GM21576 (cell line): ENCODE results near the gene TBPL1.
A peak's percentile ranks its signal among the peaks of the same experiment; 100 is the strongest.
"Not testable (repeated sequence)": the region's sequence is repeated elsewhere in the genome, so short reads cannot be mapped to it uniquely, and the experiment has no call there.

Experiments
- ATAC-seq: cut with Tn5 transposase; IDR thresholded peaks from one replicate; pipeline ENCODE4 v1.9.1; 2021; ENCODE audit warnings: mild to moderate bottlenecking, moderate library complexity; ENCODE audit not compliant: unreplicated experiment

The TBPL1 gene

DNA sequence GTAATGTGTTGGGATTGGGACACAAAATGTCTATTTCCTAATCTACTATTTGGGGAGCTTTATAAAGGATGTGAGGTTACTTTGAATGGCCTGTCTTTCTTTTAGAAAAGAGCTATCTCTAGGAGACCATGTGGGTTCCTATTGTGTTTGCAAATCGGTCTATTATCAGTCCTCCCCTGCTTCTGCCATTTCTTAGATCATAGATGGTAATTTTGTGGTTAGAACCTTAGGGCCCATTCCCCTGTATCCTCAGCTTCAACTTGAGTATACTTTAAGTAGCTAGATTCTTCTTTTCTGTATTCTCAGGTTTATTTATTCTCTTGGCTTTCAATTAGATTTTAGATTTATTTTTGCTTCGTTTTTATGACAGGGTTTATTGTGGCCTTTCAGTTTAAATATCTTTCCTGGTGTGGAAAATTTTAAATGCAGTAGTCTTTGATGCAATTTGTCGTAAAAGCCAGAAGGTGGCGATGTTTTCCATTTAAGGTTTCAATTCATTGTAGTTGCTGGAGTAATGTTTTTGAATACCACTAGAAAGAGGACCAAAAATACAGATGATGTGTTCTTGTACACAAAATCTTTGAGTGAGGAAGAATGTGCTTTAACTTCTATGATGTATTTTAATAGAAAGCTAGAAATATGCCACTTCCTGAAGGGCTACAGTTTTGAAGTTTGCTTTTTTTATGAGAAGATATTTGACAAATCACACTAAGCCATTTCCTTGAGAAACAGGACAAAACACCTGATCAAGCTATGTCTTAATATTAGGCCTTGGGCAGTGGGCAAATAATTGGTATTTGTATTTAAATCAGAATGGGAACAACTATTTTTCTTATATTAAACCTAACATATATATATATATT, 20.3 kb downstream of the TBPL1 start:
- peak; percentile 49 for ATAC-seq

DNA sequence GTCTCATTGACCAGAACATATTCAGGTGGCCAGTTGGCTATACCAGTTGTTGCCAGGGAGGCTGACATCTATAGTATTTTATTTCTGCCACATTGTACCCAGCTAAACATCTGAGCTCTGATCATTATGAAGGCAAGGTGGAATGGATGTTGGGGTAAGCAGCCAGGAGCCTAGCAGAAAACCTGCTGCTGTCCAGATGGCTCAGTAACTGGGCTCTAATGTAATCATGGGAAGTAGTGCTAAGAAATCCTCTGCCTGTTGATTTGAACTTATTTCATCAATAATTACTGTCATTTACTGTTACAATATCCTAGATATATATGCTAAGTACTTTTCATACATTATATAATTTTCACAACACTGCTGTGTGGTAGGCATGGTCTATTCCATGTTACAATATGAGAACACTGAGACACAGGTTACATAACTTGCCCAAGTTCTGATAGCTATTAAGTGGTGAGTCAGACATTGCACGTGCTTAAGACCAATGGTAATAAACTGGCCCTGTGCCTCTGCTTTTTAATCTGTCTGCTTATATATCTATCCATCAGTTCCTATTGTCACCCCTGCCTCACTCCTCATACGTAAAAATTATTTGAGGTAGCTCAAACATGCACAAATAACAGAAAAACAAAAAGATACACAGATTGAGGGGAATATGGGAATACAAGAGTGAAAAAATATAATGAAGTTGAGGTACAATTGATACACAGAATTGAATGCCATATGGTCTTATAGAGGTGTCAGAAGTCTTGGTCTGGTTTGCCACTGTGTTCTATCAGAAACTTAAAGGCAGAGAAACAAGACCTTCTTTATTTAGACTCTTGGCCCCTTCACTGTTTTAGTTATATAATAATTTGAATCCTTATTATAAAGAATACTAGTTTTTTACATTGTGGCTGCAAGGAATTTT, 25.2 kb downstream of the TBPL1 start:
- ATAC-seq = peak; percentile 54

GRCh38 chr6:133978896-133979240, 25.8 kb downstream of the TBPL1 start:
- ATAC-seq = no peak

DNA sequence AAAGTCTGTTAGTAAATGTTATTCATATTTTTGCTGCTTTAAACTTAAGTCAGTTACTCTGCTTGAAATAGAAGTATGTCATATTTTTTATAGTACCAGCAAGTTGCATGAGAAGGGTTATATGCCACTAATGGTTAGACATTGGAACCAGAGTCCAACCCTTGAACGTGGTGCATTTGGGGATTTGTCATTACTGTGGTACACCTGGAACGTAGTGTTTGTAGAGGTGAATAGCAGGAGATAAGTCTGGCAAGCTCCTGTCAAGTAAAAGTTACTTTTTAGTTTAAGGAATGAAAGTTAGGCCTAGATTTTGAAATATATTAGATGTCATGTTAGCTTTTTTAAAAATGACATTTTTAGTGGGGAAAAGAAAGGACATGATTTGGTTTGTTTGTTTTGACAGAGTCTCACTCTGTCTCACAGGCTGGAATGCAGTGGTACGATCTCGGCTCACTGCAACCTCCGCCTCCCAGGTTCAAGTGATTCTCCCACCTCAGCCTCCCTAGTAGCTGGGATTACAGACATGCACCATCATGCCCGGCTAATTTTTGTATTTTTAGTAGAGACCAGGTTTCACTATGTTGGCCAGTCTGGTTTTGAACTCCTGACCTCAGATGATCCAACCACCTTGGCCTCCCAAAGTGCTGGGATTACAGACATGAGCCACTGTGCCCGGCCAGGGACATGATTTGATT, 26.4 kb downstream of the TBPL1 start:
- ATAC-seq = not testable (repeated sequence)

GRCh38 chr6:133980168-133980567, 27.1 kb downstream of the TBPL1 start:
- no peak for ATAC-seq

- no peak for ATAC-seq
These were observed 30.3 kb downstream of the TBPL1 start for GRCh38 chr6:133983099-133983939.

DNA sequence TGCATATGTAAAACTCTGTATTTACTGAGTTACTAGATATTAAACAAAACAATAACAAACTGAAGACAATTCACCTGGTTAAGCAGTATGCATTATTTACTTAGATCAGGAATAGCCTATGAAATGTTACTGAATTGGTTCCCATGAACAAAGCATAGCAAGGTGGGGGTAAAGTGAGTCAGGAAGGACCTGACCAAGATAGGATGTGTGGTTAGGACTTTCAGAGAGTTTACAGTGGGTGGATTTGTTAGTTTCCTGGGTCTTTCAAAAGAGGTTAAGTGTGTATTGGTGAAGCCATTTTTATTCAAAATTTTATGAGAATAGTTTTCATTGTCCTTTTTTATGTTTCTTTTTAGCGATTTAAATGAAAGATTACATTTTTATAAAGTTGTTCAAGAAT, 32.9 kb downstream of the TBPL1 start:
- ATAC-seq = no peak

DNA sequence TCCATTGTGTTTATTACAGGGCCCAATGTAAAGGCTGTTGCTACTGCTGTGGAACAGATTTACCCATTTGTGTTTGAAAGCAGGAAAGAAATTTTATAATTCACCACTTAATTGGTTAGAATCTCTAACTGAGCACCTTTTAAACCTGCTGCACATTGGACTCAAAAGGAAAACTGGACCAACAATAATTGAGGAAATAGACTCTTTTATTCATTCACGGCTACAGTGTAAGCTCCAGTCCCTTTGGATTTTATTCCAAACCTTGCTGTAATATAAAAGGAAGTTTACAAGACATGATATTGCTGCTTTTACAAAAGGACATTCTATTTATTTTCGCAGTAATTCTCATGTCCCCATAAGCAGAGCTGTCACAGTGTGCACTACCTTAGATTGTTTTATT, 33.9 kb downstream of the TBPL1 start:
- no peak for ATAC-seq

DNA sequence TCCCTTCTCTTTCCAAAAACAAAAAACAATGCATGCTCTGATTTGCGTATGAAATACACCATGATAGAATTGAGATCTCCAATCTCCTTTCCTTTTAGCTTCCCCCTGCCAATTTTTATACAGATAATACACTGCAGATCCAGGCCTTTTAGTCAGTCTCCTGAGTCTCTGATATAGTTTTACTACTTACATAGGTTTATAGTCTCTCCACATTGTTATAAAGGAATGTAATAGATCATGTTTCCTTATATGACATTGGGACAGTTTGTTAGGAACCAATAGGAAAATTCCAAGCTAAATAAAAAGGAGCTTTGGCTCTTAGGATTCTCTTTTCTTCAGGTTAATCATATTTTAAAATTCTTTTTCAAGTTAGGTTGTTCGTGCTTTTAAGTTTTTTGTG, 36.5 kb downstream of the TBPL1 start:
- no peak for ATAC-seq

GRCh38 chr6:133990321-133990720, 37.3 kb downstream of the TBPL1 start:
- ATAC-seq = no peak

DNA sequence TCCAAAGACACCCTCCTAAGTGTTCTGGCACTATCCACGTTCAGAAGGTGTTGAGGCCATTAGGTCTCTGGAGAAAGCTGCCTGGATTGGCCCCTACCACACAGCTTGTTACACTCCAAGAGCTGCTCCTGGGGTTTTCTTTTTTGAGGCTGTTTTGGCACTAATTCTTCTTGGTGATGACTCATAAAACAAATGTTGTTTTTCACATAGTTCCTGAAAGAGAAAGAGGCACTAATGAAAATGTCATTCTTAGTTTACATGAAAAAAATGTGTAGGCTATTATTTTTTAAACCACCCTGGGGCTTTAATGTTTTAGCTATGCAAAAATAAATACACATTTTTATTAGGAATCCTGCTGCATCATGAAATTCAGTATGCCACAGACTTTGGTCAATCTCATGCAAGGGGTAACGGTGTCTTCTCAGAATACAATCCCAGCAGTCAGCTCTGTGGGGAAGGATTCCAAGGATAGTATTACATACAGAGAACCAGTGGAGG, 38.1 kb downstream of the TBPL1 start:
- no peak for ATAC-seq

GRCh38 chr6:133992992-133993680, 40.1 kb downstream of the TBPL1 start:
- no peak for ATAC-seq

DNA sequence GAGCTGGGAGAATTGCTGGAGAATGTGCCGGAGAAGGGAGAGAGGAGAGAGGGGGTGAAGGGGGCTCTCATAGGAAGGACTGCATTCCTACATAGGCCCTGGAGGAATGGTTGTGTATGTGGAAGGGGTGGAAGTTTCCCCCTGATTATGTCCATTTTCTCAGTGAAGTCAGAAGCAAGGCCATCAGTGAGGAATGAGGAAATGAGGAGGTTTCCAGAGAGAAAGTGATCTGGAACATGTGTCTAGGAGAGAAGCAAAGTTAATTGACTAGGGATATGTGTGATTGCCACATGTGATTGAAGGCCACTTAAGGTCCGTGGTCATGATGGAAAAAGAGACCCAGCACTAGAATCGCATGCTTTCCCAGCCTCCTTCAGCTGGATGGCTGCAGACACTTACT, 42.3 kb downstream of the TBPL1 start:
- ATAC-seq = no peak

DNA sequence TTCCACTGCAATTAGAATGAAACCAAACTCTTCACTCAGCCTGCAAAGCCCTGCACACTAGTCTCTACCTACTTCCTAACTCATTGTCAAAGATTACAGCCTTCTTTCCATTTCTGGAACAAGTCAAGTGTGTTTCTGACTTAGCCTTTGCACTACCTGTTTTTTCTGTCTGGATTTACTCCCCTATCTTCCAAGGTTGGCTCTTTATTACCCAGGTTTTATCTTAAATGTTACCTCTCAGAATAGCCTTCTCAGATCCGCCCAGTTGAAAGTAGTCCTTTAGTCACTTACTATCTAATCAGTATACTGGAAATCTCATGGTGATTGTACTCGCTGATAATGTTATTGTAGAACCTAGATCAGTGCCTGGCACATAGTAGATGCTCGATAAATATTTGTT, 42.7 kb downstream of the TBPL1 start:
- ATAC-seq = no peak

GRCh38 chr6:133997267-133997666, 44.2 kb downstream of the TBPL1 start:
- no peak for ATAC-seq

- no peak for ATAC-seq
These were observed 46.3 kb downstream of the TBPL1 start for GRCh38 chr6:133999305-133999704.

DNA sequence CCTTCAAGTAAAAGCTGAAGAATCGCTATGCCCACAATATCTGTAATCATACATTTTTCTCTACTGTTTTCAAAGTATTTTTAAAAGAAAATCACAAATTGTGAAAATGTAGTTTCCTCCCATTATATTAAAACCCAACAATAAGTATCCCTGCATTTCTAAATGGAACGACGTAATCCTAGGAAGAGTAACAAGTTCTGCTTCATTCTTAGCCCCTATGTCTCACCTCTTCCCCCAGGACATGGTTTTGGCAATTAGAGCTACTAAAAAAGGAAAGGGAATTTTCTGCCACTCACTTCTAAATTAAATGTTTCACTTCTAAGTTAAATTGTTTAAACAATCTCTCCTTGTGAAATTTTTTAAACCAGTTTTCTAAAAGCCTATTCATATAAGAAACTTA, 47.4 kb downstream of the TBPL1 start:
- ATAC-seq = no peak

DNA sequence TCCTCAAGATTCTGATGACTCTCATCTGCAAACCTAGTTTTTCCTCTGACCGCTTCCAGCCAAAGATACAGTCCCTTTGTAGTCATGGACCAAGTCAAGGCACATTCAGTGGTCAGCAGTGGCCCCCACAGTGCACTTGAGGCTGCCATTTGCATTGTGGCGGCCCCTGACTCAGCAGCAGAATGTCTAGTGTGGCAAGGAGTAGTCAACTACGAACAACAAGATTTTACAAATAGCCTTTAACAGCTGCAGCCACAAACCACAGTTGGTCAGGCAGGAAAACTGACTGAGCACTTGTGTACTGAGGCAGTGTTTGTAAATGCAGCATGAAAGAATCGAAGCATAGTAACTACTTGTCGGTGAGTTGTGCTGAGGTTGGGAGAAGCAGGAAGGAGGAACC, 49.8 kb downstream of the TBPL1 start:
- no peak for ATAC-seq

- no peak for ATAC-seq
These were observed 50.5 kb downstream of the TBPL1 start for GRCh38 chr6:134003542-134003951.

GRCh38 chr6:134004714-134005113, 51.7 kb downstream of the TBPL1 start:
- ATAC-seq = no peak
